ENCODE data around the gene CLCN7.

CLCN7 gene

GRCh38 chr16:1512774-1513173 lies 37.9 kb upstream of the CLCN7 start:
- no peak overlapping the region for H3K4me2 ChIP-seq (ENCODE audit: insufficient read depth, low read length, poor library complexity, severe bottlenecking)
- no peak overlapping the region for H4K91ac ChIP-seq (ENCODE audit: low read depth, low read length, poor library complexity)
- no peak overlapping the region for H3K4me3 ChIP-seq (ENCODE audit: low read length in 2 of 2)
- H3K9me3 ChIP-seq (replicated peaks in 1 of 2; ENCODE audit: control insufficient read depth in 2 of 2, insufficient read depth in 1 of 2, low read depth in 1 of 2, low read length in 2 of 2) = peaks cover 6 to 7% of the 10 kb centered on the region in 2 donors
- DNase-seq (ENCODE audit: low spot score) = no peak
- H4K8ac ChIP-seq (ENCODE audit: low read depth, low read length) = no peak overlapping the region
- peaks cover 17 to 61% of the 10 kb centered on the region in 2 donors for H3K36me3 ChIP-seq (replicated peaks in 1 of 2; ENCODE audit: control insufficient read depth in 2 of 2, insufficient read depth in 2 of 2, low read length in 2 of 2)
- H2BK5ac ChIP-seq (ENCODE audit: low read length) = no peak overlapping the region
- no peak overlapping the region for H2AFZ ChIP-seq (ENCODE audit: low read length)
- H3K4me1 ChIP-seq (ENCODE audit: control insufficient read depth in 2 of 2, insufficient read depth in 1 of 2, low read depth in 1 of 2, low read length in 2 of 2) = no peaks in the 10 kb centered on the region
- no peak overlapping the region for H3K4ac ChIP-seq (ENCODE audit: low read length)
- H3K27me3 ChIP-seq (ENCODE audit: control insufficient read depth in 3 of 3, insufficient read depth in 3 of 3, low read depth in 1 of 3, low read length in 3 of 3) = no peaks in the 10 kb centered on the region
- H3K27ac ChIP-seq (replicated peaks; ENCODE audit: low read length) = no peak overlapping the region
- H2BK120ac ChIP-seq (ENCODE audit: low read depth, low read length) = no peak overlapping the region
- H3K9ac ChIP-seq (ENCODE audit: low read depth, low read length, poor library complexity) = no peak overlapping the region
- no peak overlapping the region for H2AK5ac ChIP-seq (ENCODE audit: low read depth, low read length)
- H3K14ac ChIP-seq (ENCODE audit: low read length) = no peak overlapping the region
- no peak overlapping the region for H2BK15ac ChIP-seq (ENCODE audit: low read length)
- no peak overlapping the region for H3K23ac ChIP-seq (ENCODE audit: low read depth, low read length, poor library complexity)
- H3K18ac ChIP-seq (ENCODE audit: low read length) = no peak overlapping the region
- no CpG with 5 or more reads among the region's 15 CpGs for WGBS, 2 donors (ENCODE audit: extremely low coverage in 2 of 2, insufficient read length in 2 of 2, insufficient replicate concordance in 1 of 2)
- no peak overlapping the region for H2BK12ac ChIP-seq (ENCODE audit: low read length)
- H3K79me1 ChIP-seq (ENCODE audit: low read depth, low read length) = peaks cover 5% of the 10 kb centered on the region

- H3K18ac ChIP-seq (ENCODE audit: low read length) = no peak overlapping the region
- no peak overlapping the region for H2BK12ac ChIP-seq (ENCODE audit: low read length)
- no peak overlapping the region for H2BK5ac ChIP-seq (ENCODE audit: low read length)
- peak overlapping the region; percentile 73 for H3K23ac ChIP-seq (ENCODE audit: low read depth, low read length, poor library complexity)
- no peak overlapping the region for H3K4me2 ChIP-seq (ENCODE audit: insufficient read depth, low read length, poor library complexity, severe bottlenecking)
- peaks cover 6 to 7% of the 10 kb centered on the region in 2 donors for H3K9me3 ChIP-seq (replicated peaks in 1 of 2; ENCODE audit: control insufficient read depth in 2 of 2, insufficient read depth in 1 of 2, low read depth in 1 of 2, low read length in 2 of 2)
- no peak overlapping the region for H3K27ac ChIP-seq (replicated peaks; ENCODE audit: low read length)
- H2AK5ac ChIP-seq (ENCODE audit: low read depth, low read length) = no peak overlapping the region
- no peak overlapping the region for H3K4me3 ChIP-seq (ENCODE audit: low read length in 2 of 2)
- no peak overlapping the region for H2BK120ac ChIP-seq (ENCODE audit: low read depth, low read length)
- no CpG with 5 or more reads among the region's 30 CpGs for WGBS, 2 donors (ENCODE audit: extremely low coverage in 2 of 2, insufficient read length in 2 of 2, insufficient replicate concordance in 1 of 2)
- no peak overlapping the region for H3K14ac ChIP-seq (ENCODE audit: low read length)
- peaks cover 23 to 67% of the 10 kb centered on the region in 2 donors for H3K36me3 ChIP-seq (replicated peaks in 1 of 2; ENCODE audit: control insufficient read depth in 2 of 2, insufficient read depth in 2 of 2, low read length in 2 of 2)
- no peak for DNase-seq (ENCODE audit: low spot score)
- H4K8ac ChIP-seq (ENCODE audit: low read depth, low read length) = no peak overlapping the region
- H3K79me1 ChIP-seq (ENCODE audit: low read depth, low read length) = peaks cover 10% of the 10 kb centered on the region
- H3K9ac ChIP-seq (ENCODE audit: low read depth, low read length, poor library complexity) = peak overlapping the region; percentile 50
- no peak overlapping the region for H4K91ac ChIP-seq (ENCODE audit: low read depth, low read length, poor library complexity)
- no peak overlapping the region for H2BK15ac ChIP-seq (ENCODE audit: low read length)
- no peak overlapping the region for H3K4ac ChIP-seq (ENCODE audit: low read length)
- no peaks in the 10 kb centered on the region for H3K27me3 ChIP-seq (ENCODE audit: control insufficient read depth in 3 of 3, insufficient read depth in 3 of 3, low read depth in 1 of 3, low read length in 3 of 3)
- H2AFZ ChIP-seq (ENCODE audit: low read length) = no peak overlapping the region
- no peaks in the 10 kb centered on the region for H3K4me1 ChIP-seq (ENCODE audit: control insufficient read depth in 2 of 2, insufficient read depth in 1 of 2, low read depth in 1 of 2, low read length in 2 of 2)
Observed at GRCh38 chr16:1511662-1512569, 37.1 kb upstream of the CLCN7 start.

GRCh38 chr16:1510941-1511351 lies 36.1 kb upstream of the CLCN7 start:
- no peak overlapping the region for H2AFZ ChIP-seq (ENCODE audit: low read length)
- H2BK120ac ChIP-seq (ENCODE audit: low read depth, low read length) = no peak overlapping the region
- H3K18ac ChIP-seq (ENCODE audit: low read length) = no peak overlapping the region
- peak overlapping the region; percentile 73 for H3K23ac ChIP-seq (ENCODE audit: low read depth, low read length, poor library complexity)
- no peaks in the 10 kb centered on the region for H3K27me3 ChIP-seq (ENCODE audit: control insufficient read depth in 3 of 3, insufficient read depth in 3 of 3, low read depth in 1 of 3, low read length in 3 of 3)
- H2BK15ac ChIP-seq (ENCODE audit: low read length) = no peak overlapping the region
- H4K91ac ChIP-seq (ENCODE audit: low read depth, low read length, poor library complexity) = no peak overlapping the region
- no peak overlapping the region for H3K27ac ChIP-seq (replicated peaks; ENCODE audit: low read length)
- no CpG with 5 or more reads among the region's 26 CpGs for WGBS, 2 donors (ENCODE audit: extremely low coverage in 2 of 2, insufficient read length in 2 of 2, insufficient replicate concordance in 1 of 2)
- no peak for DNase-seq (ENCODE audit: low spot score)
- H2AK5ac ChIP-seq (ENCODE audit: low read depth, low read length) = no peak overlapping the region
- peak overlapping the region; percentile 73 for H2BK12ac ChIP-seq (ENCODE audit: low read length)
- no peaks in the 10 kb centered on the region for H3K4me1 ChIP-seq (ENCODE audit: control insufficient read depth in 2 of 2, insufficient read depth in 1 of 2, low read depth in 1 of 2, low read length in 2 of 2)
- H3K9ac ChIP-seq (ENCODE audit: low read depth, low read length, poor library complexity) = peak overlapping the region; percentile 60
- H3K36me3 ChIP-seq (replicated peaks in 1 of 2; ENCODE audit: control insufficient read depth in 2 of 2, insufficient read depth in 2 of 2, low read length in 2 of 2) = peaks cover 27 to 77% of the 10 kb centered on the region in 2 donors
- no peak overlapping the region for H3K4me3 ChIP-seq (ENCODE audit: low read length in 2 of 2)
- H3K79me1 ChIP-seq (ENCODE audit: low read depth, low read length) = peaks cover 10% of the 10 kb centered on the region
- H3K4me2 ChIP-seq (ENCODE audit: insufficient read depth, low read length, poor library complexity, severe bottlenecking) = no peak overlapping the region
- no peak overlapping the region for H3K14ac ChIP-seq (ENCODE audit: low read length)
- no peak overlapping the region for H2BK5ac ChIP-seq (ENCODE audit: low read length)
- H3K4ac ChIP-seq (ENCODE audit: low read length) = no peak overlapping the region
- H3K9me3 ChIP-seq (replicated peaks in 1 of 2; ENCODE audit: control insufficient read depth in 2 of 2, insufficient read depth in 1 of 2, low read depth in 1 of 2, low read length in 2 of 2) = peaks cover 6 to 7% of the 10 kb centered on the region in 2 donors
- H4K8ac ChIP-seq (ENCODE audit: low read depth, low read length) = no peak overlapping the region

GRCh38 chr16:1510272-1510671 lies 35.4 kb upstream of the CLCN7 start:
- Histone ChIP-seq H4K91ac (ENCODE audit: low read depth, low read length, poor library complexity) (no peak overlapping the region), H3K27me3 (ENCODE audit: control insufficient read depth in 3 of 3, insufficient read depth in 3 of 3, low read depth in 1 of 3, low read length in 3 of 3) (no peaks in the 10 kb centered on the region), H3K27ac (replicated peaks; ENCODE audit: low read length) (no peak overlapping the region), H4K8ac (ENCODE audit: low read depth, low read length) (peak overlapping the region; percentile 17), H3K9me3 (replicated peaks in 1 of 2; ENCODE audit: control insufficient read depth in 2 of 2, insufficient read depth in 1 of 2, low read depth in 1 of 2, low read length in 2 of 2) (peaks cover 4 to 7% of the 10 kb centered on the region in 2 donors), H2AK5ac (ENCODE audit: low read depth, low read length) (no peak overlapping the region), H2BK12ac (ENCODE audit: low read length) (no peak overlapping the region), H2AFZ (ENCODE audit: low read length) (no peak overlapping the region), H3K4me3 (ENCODE audit: low read length in 2 of 2) (no peak overlapping the region), H2BK5ac (ENCODE audit: low read length) (no peak overlapping the region), H3K18ac (ENCODE audit: low read length) (no peak overlapping the region), H3K9ac (ENCODE audit: low read depth, low read length, poor library complexity) (no peak overlapping the region), H2BK120ac (ENCODE audit: low read depth, low read length) (no peak overlapping the region), H3K14ac (ENCODE audit: low read length) (no peak overlapping the region), H3K4me1 (ENCODE audit: control insufficient read depth in 2 of 2, insufficient read depth in 1 of 2, low read depth in 1 of 2, low read length in 2 of 2) (no peaks in the 10 kb centered on the region), H3K23ac (ENCODE audit: low read depth, low read length, poor library complexity) (no peak overlapping the region), H2BK15ac (ENCODE audit: low read length) (no peak overlapping the region), H3K4me2 (ENCODE audit: insufficient read depth, low read length, poor library complexity, severe bottlenecking) (no peak overlapping the region), H3K4ac (ENCODE audit: low read length) (no peak overlapping the region), H3K79me1 (ENCODE audit: low read depth, low read length) (peaks cover 10% of the 10 kb centered on the region), H3K36me3 (replicated peaks in 1 of 2; ENCODE audit: control insufficient read depth in 2 of 2, insufficient read depth in 2 of 2, low read length in 2 of 2) (peaks cover 27 to 81% of the 10 kb centered on the region in 2 donors)
- DNase-seq (ENCODE audit: low spot score) = no peak
- no CpG with 5 or more reads among the region's 10 CpGs for WGBS, 2 donors (ENCODE audit: extremely low coverage in 2 of 2, insufficient read length in 2 of 2, insufficient replicate concordance in 1 of 2)

Measured in neuronal stem cell (in vitro differentiated cells).